GM10266 (cell line): ENCODE results near the gene PRDM15.

Source experiments
- DNase-seq: peaks from one replicate; pipeline ENCODE4 v3.0.0; 2012; ENCODE audit errors: extremely low spot score
- CTCF ChIP-seq: IDR thresholded peaks from 2 replicates; pipeline ENCODE4 v1.5.1; 2012; ENCODE audit warnings: mild to moderate bottlenecking, low read depth; ENCODE audit not compliant: control insufficient read depth, insufficient read depth; ENCODE audit errors: missing control alignments

PRDM15 gene

GRCh38 chr21:41751611-41752011 is 127.5 kb downstream of the PRDM15 start:
- no peak for DNase-seq
- TF ChIP-seq CTCF: no peak

DNA sequence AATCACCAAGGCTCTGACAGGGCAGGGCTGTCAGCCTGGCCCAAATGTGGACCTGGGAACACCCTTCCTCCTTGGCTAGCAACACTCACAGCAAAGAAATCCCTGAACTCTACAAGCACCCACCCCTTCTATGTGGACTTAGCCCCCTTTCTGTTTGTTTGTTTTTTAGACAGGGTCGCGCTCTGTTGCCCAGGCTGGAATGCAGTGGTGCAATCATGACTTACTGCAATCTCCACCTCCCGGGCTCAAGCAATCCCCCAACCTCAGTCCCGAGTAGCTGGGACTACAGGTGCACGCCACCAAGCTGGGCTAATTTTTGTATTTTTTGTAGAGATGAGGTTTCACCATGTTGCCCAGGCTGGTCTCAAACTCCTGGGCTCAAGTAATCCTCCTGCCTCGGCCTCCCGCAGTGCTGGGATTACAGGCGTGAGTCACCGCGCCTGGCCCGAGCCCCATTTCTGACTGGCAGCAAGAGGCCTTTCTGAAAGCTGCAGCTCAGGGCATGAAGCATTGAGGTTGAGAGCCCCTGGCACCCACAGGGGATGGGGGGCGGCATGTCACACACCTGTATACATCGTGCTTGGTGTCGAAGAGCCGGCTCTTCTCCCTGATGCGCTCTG is 128.5 kb downstream of the PRDM15 start:
- TF ChIP-seq CTCF: no peak
- no peak for DNase-seq

DNA sequence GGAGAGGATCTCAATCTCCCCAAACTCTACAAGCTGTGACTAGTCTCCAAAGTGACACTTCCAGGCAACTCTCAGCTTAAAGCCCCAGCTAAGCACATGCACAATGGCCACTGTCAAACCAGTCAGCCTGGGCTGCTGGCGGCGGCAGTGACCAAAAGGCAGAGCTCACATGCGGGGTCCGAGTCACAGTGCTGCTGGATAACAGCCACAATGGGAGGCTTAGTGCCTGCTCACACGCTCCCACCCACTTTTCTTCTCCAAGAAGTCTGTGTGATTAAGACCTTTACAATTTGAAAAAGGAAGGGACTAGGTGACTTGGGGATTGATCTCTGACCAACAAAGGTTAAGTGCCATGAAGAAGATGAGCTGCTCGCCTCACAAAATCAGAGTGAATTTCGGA is 129.1 kb downstream of the PRDM15 start:
- no peak for TF ChIP-seq CTCF
- DNase-seq: no peak

DNA sequence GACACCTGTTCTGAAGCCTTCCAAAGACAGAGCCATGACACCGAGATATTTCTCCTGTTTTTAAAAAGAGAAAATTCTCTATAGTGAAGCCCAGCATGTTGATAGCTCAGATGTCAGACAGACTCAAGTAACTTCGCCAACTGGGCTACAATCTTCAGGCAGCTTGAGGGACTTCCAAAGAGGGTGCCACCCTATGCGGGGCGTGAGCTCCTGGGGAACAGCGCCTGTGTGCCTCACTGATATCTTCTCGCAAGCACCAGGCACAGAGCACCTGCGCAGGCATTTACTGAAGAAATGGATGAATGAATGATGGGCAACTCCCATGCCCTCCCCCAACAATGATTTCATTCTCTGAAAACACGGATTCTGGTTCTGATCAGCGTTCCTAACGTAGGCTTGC is 129.9 kb downstream of the PRDM15 start:
- no peak for DNase-seq
- TF ChIP-seq CTCF: no peak
